HG03066 (cell line): Measurements from ENCODE around the gene PODXL.
"Not testable (repeated sequence)": the region's sequence is repeated elsewhere in the genome, so short reads cannot be mapped to it uniquely, and the experiment has no call there.

Source experiments
- ATAC-seq: cut with Tn5 transposase; IDR thresholded peaks from one replicate; pipeline ENCODE4 v1.9.1; 2021; ENCODE audit warnings: low read depth; ENCODE audit not compliant: unreplicated experiment

The PODXL gene

GRCh38 chr7:131498237-131498885 is 58.1 kb downstream of the PODXL start:
- ATAC-seq = no peak

- no peak for ATAC-seq
These were observed 59.0 kb downstream of the PODXL start for GRCh38 chr7:131497454-131497853.

GRCh38 chr7:131495669-131496498 is 60.5 kb downstream of the PODXL start:
- ATAC-seq = no peak

- no peak for ATAC-seq
These were observed 62.2 kb downstream of the PODXL start for GRCh38 chr7:131494182-131494581.

GRCh38 chr7:131493581-131493980 is 62.8 kb downstream of the PODXL start:
- no peak for ATAC-seq

GRCh38 chr7:131493081-131493480 is 63.3 kb downstream of the PODXL start:
- ATAC-seq = no peak

GRCh38 chr7:131489881-131490280 is 66.5 kb downstream of the PODXL start:
- no peak for ATAC-seq

GRCh38 chr7:131489196-131489595 is 67.2 kb downstream of the PODXL start:
- no peak for ATAC-seq

- ATAC-seq = no peak
These were observed 68.1 kb downstream of the PODXL start for GRCh38 chr7:131488361-131488760.

- ATAC-seq = no peak
These were observed 69.2 kb downstream of the PODXL start for GRCh38 chr7:131487217-131487616.

GRCh38 chr7:131486346-131486745 is 70.1 kb downstream of the PODXL start:
- no peak for ATAC-seq

- peak; percentile 50 for ATAC-seq
These were observed 72.8 kb downstream of the PODXL start for GRCh38 chr7:131483586-131483985.

- ATAC-seq = peak; percentile 63
These were observed 73.6 kb downstream of the PODXL start for GRCh38 chr7:131482800-131483199.

GRCh38 chr7:131480384-131481315 is 75.8 kb downstream of the PODXL start:
- no peak for ATAC-seq

- ATAC-seq = no peak
These were observed 79.7 kb downstream of the PODXL start for GRCh38 chr7:131476740-131477139.

GRCh38 chr7:131471250-131472004 is 85.0 kb downstream of the PODXL start:
- ATAC-seq = no peak

GRCh38 chr7:131467788-131468187 is 88.6 kb downstream of the PODXL start:
- no peak for ATAC-seq

- no peak for ATAC-seq
These were observed 89.6 kb downstream of the PODXL start for GRCh38 chr7:131466735-131467365.

- not testable (repeated sequence) for ATAC-seq
These were observed 93.7 kb downstream of the PODXL start for GRCh38 chr7:131462715-131463114.

- ATAC-seq = no peak
These were observed 94.4 kb downstream of the PODXL start for GRCh38 chr7:131462059-131462458.
